COLO829 (cell line): ENCODE measurements around the gene LCE4A.

ENCODE experiments used
- DNase-seq: peaks from one replicate; pipeline ENCODE4 v3.0.0; 2012; ENCODE audit warnings: low spot score

Gene LCE4A

GRCh38 chr1:152745765-152746444 is 37.9 kb downstream of the LCE4A start:
- DNase-seq = no peak

- no peak for DNase-seq
Measured at GRCh38 chr1:152747831-152748230, 39.9 kb downstream of the LCE4A start.

DNA sequence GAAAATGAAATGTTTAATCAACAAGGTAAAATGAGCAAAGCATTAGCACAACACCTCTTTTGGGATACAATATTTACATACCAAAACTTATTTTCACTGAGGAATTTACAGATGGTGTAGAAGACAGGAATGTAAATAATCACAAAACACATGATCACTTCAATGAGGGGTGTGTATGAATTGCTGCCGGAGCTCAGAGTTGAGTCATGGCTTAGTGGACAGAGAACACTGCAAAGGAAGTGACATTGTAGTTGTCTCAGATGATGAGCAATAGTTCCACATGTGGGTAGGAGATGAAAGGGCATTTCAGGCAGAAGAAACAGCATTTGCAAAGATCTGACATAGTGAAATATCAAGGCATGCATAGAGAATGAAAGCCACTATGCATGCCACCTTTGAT is 44.3 kb downstream of the LCE4A start:
- DNase-seq = peak; percentile 50

GRCh38 chr1:152753586-152753985 is 45.6 kb downstream of the LCE4A start:
- no peak for DNase-seq

- DNase-seq = no peak
Measured at GRCh38 chr1:152756872-152757271, 48.9 kb downstream of the LCE4A start.

DNA sequence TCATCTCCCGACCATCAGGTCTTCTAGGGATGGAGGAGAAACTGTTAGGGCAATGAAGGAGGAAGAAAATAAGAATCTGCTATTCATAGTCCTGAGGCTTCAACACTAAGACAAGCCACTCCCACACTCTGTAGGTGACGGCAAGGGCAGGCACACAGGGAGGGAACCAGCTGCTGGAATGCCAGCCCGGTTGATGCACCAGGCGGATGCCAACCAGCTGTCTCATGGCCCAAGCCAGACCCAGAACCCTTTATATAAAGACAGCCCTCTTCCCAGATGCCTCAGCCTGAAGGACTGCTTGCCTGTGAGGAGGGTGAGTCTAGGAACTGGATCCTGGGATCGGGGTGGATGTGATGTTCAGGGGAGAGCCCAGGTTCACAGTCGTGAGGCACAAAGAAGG is 49.8 kb downstream of the LCE4A start, which contains the start of gene KPRP:
TSS of gene KPRP (plus strand) at position 279 of the 400 bp plus-strand sequence. CDS start 1,564 bp downstream, outside the sequence.
- no peak for DNase-seq

DNA sequence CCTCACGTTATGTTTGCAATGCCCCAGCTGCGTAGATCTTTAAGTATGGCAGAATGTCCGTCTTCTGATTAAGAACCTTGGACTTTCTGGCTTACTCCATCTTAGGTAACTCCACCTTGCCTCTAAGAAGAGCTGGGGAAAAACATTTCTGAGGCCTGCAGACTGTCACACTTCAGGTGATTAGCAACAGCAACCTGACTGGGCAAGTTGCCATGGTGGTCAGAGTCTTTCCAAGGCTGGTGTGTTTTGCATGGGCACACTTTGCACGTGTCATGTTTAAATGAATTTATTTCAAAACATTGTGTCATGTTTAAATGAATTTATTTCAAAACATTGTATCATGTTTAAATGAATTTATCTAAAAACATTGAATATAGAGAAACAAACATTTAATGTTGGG is 50.7 kb downstream of the LCE4A start:
- no peak for DNase-seq
